IPS DF 19.7 (cell line): ENCODE results near the gene CDK13.
"Not testable (repeated sequence)": the region's sequence is repeated elsewhere in the genome, so short reads cannot be mapped to it uniquely, and the experiment has no call there.

Experiments used
- DNase-seq: peaks from one replicate; pipeline ENCODE4 v3.0.0-alpha.2; 2013; ENCODE audit warnings: low read depth, low spot score

Gene CDK13

GRCh38 chr7:40097728-40098127 is 147.7 kb downstream of the CDK13 start:
- no peak for DNase-seq

GRCh38 chr7:40098810-40099209 is 148.8 kb downstream of the CDK13 start:
- DNase-seq: no peak

- no peak for DNase-seq
Measured at GRCh38 chr7:40099837-40100236, 149.8 kb downstream of the CDK13 start.

GRCh38 chr7:40101201-40101600 is 151.1 kb downstream of the CDK13 start:
- DNase-seq: no peak

GRCh38 chr7:40102897-40103296 is 152.8 kb downstream of the CDK13 start:
- no peak for DNase-seq

- no peak for DNase-seq
Measured at GRCh38 chr7:40105879-40106473, 155.9 kb downstream of the CDK13 start.

GRCh38 chr7:40115936-40116335 is 165.9 kb downstream of the CDK13 start:
- no peak for DNase-seq

- DNase-seq: not testable (repeated sequence)
Measured at GRCh38 chr7:40117199-40117598, 167.1 kb downstream of the CDK13 start.

- DNase-seq: not testable (repeated sequence)
Measured at GRCh38 chr7:40118201-40118600, 168.1 kb downstream of the CDK13 start.

- DNase-seq: no peak
Measured at GRCh38 chr7:40120020-40120419, 170.0 kb downstream of the CDK13 start.

GRCh38 chr7:40122100-40122939 is 172.3 kb downstream of the CDK13 start:
- DNase-seq: not testable (repeated sequence)

GRCh38 chr7:40122940-40123254 is 172.8 kb downstream of the CDK13 start:
- no peak for DNase-seq

- DNase-seq: no peak
Measured at GRCh38 chr7:40133561-40134427, 183.7 kb downstream of the CDK13 start.

GRCh38 chr7:40134428-40135316 is 184.6 kb downstream of the CDK13 start, which contains the start of the genes MPLKIP and SUGCT:
Gene MPLKIP, minus strand, starts transcription at chr7:40134622. Its CDS starts 55 bp downstream, at chr7:40134567.
Gene SUGCT, plus strand, starts transcription at chr7:40135005.
- peak; percentile 38 for DNase-seq

- DNase-seq: no peak
Measured at GRCh38 chr7:40135317-40135610, 185.2 kb downstream of the CDK13 start.

- no peak for DNase-seq
Measured at GRCh38 chr7:40137563-40137962, 187.5 kb downstream of the CDK13 start.

- no peak for DNase-seq
Measured at GRCh38 chr7:40138973-40139372, 188.9 kb downstream of the CDK13 start.

- not testable (repeated sequence) for DNase-seq
Measured at GRCh38 chr7:40139891-40140290, 189.8 kb downstream of the CDK13 start.

GRCh38 chr7:40141916-40142315 is 191.9 kb downstream of the CDK13 start:
- DNase-seq: not testable (repeated sequence)

- not testable (repeated sequence) for DNase-seq
Measured at GRCh38 chr7:40145596-40146130, 195.6 kb downstream of the CDK13 start.
